A549 (cell line): ENCODE results near the gene TBCA. TPM values are rescaled to one million over a fixed set of nuclear protein-coding genes. Genes with fewer than 3 reads are reported as not detected.

ENCODE experiments used
- ATAC-seq, 2 experiments: fragments of 200-7000 bp in 1 of 2; fragments of >200 bp in 1 of 2; cut with Nextera tagmentation in 1 of 2; cut with Tn5 transposase in 1 of 2; 3 replicates each; pipeline versions ENCODE4 v1.8.0 to v1.9.1; 2018 to 2020; ENCODE audit warnings: mild to moderate bottlenecking in 1 of 2, moderate library complexity in 1 of 2
- CTCF ChIA-PET: fragments of 300-600 bp; sonication (Branson Sonifier 250); formaldehyde crosslinking; extraction: SDS; loops from one replicate; lab custom pipeline; 2021; ENCODE audit warnings: antibody characterized with exemption, inconsistent platforms; lab: Yijun Ruan, JAX
- POLR2A ChIA-PET: fragments of 350-600 bp; formaldehyde crosslinking; extraction: SDS; loops from one replicate; lab custom pipeline; 2021; ENCODE audit warnings: antibody characterized with exemption, inconsistent platforms; lab: Yijun Ruan, JAX
- DNase-seq, 2 experiments: peaks; one replicate each; pipeline versions ENCODE4 v3.0.0 to v3.0.0-alpha.2; 2011 to 2016; ENCODE audit warnings: low read depth in 1 of 2, low spot score in 1 of 2
- FAIRE-seq: peaks from 2 replicates; lab custom pipeline; 2011; peaks lifted over from hg19 to GRCh38; lab: Jason Lieb, UNC
- H3K27ac ChIP-seq, 2 experiments: fragments of >200 bp; sonication (Bioruptor Twin); formaldehyde crosslinking; 3 replicates each; pipeline ENCODE4 v1.5.1; 2016 to 2017
- H3K4me1 ChIP-seq: fragments of >200 bp; sonication (Bioruptor Twin); formaldehyde crosslinking; 3 replicates; pipeline ENCODE4 v1.6.1; 2016
- H3K4me2 ChIP-seq: fragments of >200 bp; sonication (Bioruptor Twin); formaldehyde crosslinking; 3 replicates; pipeline ENCODE4 v1.6.1; 2016
- H3K4me3 ChIP-seq: fragments of >200 bp; sonication (Bioruptor Twin); formaldehyde crosslinking; 3 replicates; pipeline ENCODE4 v1.5.1; 2016
- H3K9me3 ChIP-seq: fragments of >200 bp; sonication (Bioruptor Twin); formaldehyde crosslinking; 3 replicates; pipeline ENCODE4 v1.6.1; 2016
- BHLHE40 ChIP-seq: IDR thresholded peaks from 2 replicates; pipeline ENCODE4 v1.6.1; 2012; ENCODE audit warnings: low read depth, low read length, inconsistent platforms
- CTCF ChIP-seq: fragments of >200 bp; sonication (Bioruptor Twin); formaldehyde crosslinking; IDR thresholded peaks from 3 replicates; pipeline ENCODE4 v1.5.1; 2016
- EHMT2 ChIP-seq: fragments of 200-600 bp; sonication (generic); IDR thresholded peaks from 2 replicates; pipeline ENCODE4 v1.6.1; 2016; ENCODE audit warnings: antibody characterized with exemption, low read depth, mild to moderate bottlenecking, moderate library complexity
- ESRRA ChIP-seq: fragments of 150-350 bp; IDR thresholded peaks from 2 replicates; pipeline ENCODE4 v1.6.1; 2014; ENCODE audit warnings: mild to moderate bottlenecking, low read length, borderline replicate concordance
- FOSB ChIP-seq: fragments of 250-450 bp; sonication (Bioruptor Pico); IDR thresholded peaks from 2 replicates; pipeline ENCODE4 v1.5.0; 2020; ENCODE audit warnings: mild to moderate bottlenecking, moderate library complexity
- FOXS1 ChIP-seq: fragments of 250-450 bp; sonication (Bioruptor Pico); IDR thresholded peaks from 2 replicates; pipeline ENCODE4 v1.5.0; 2020; ENCODE audit warnings: mild to moderate bottlenecking, moderate library complexity
- HDAC2 ChIP-seq: fragments of 200-600 bp; sonication (generic); IDR thresholded peaks from 2 replicates; pipeline ENCODE4 v1.6.1; 2016
- HEYL ChIP-seq: fragments of 250-450 bp; sonication (Bioruptor Pico); IDR thresholded peaks from 2 replicates; pipeline ENCODE4 v1.8.0; 2021; ENCODE audit warnings: mild to moderate bottlenecking, moderate library complexity
- HOXB13 ChIP-seq: fragments of 250-450 bp; sonication (Bioruptor Pico); IDR thresholded peaks from 2 replicates; pipeline ENCODE4 v1.5.0; 2020; ENCODE audit warnings: low read depth, mild to moderate bottlenecking, moderate library complexity
- HOXB5 ChIP-seq: fragments of 250-450 bp; sonication (Bioruptor Pico); IDR thresholded peaks from 2 replicates; pipeline ENCODE4 v1.5.0; 2020; ENCODE audit warnings: mild to moderate bottlenecking, moderate library complexity
- JUNB ChIP-seq: fragments of >200 bp; sonication (Bioruptor Twin); formaldehyde crosslinking; IDR thresholded peaks from 2 replicates; pipeline ENCODE4 v1.6.1; 2016
- KDM1A ChIP-seq: fragments of 200-600 bp; sonication (generic); IDR thresholded peaks from 2 replicates; pipeline ENCODE4 v1.6.1; 2016; ENCODE audit warnings: low read depth, mild to moderate bottlenecking
- KDM5A ChIP-seq: fragments of 200-600 bp; sonication (generic); IDR thresholded peaks from 2 replicates; pipeline ENCODE4 v1.6.1; 2016; ENCODE audit warnings: antibody characterized with exemption, mild to moderate bottlenecking
- MAFK ChIP-seq: fragments of 450-650 bp; IDR thresholded peaks from 2 replicates; pipeline ENCODE4 v1.6.1; 2014; ENCODE audit not compliant: partially characterized antibody
- MAX ChIP-seq: IDR thresholded peaks from 2 replicates; pipeline ENCODE4 v1.6.1; 2012
- MYC ChIP-seq: IDR thresholded peaks from 2 replicates; pipeline ENCODE4 v1.6.1; 2012; ENCODE audit warnings: mild to moderate bottlenecking, inconsistent platforms, low read length, improper control_type of control experiment, borderline replicate concordance
- POLR2A ChIP-seq: IDR thresholded peaks from 2 replicates; pipeline ENCODE4 v1.6.1; 2012; ENCODE audit warnings: mild to moderate bottlenecking, low read length
- RCOR1 ChIP-seq: fragments of 150-350 bp; IDR thresholded peaks from 2 replicates; pipeline ENCODE4 v1.6.1; 2014; ENCODE audit warnings: antibody characterized with exemption, low read length, low read depth
- REST ChIP-seq: fragments of 200-600 bp; sonication (generic); IDR thresholded peaks from 2 replicates; pipeline ENCODE4 v1.6.1; 2016; ENCODE audit warnings: antibody characterized with exemption, mild to moderate bottlenecking, moderate library complexity
- SMC3 ChIP-seq: fragments of >200 bp; sonication (Bioruptor Twin); formaldehyde crosslinking; IDR thresholded peaks from 3 replicates; pipeline ENCODE4 v1.6.1; 2018; ENCODE audit warnings: inconsistent platforms
- TP53 ChIP-seq: fragments of 250-450 bp; sonication (Bioruptor Pico); IDR thresholded peaks from 2 replicates; pipeline ENCODE4 v1.5.0; 2021; ENCODE audit warnings: mild to moderate bottlenecking, moderate library complexity
- USF2 ChIP-seq: fragments of 450-650 bp; IDR thresholded peaks from 2 replicates; pipeline ENCODE4 v1.6.1; 2014; ENCODE audit warnings: antibody characterized with exemption
- ZFP36 ChIP-seq: fragments of 450-650 bp; IDR thresholded peaks from 2 replicates; pipeline ENCODE4 v1.6.1; 2014; ENCODE audit warnings: borderline replicate concordance; ENCODE audit not compliant: partially characterized antibody
- WGBS: methylation state at CpG from one replicate; pipeline ENCODE4 v1.1.6; 2017; ENCODE audit errors: missing lambda C conversion rate; 5-methylcytosine and 5-hydroxymethylcytosine counted together
- polyA plus RNA-seq, 4 experiments: library from polyadenylated mRNA; depleted of rRNA in 3 of 4; stranded (reverse); fragments of >200 nt; fragmentation: RNase III in 1 of 4; extraction: RNeasy Plus Mini Kit Qiagen cat#74134 plus additional on column Dnase treatment in 1 of 4; gene quantifications; 2 replicates in 3 of 4; 3 replicates in 1 of 4; pipeline ENCODE4 v1.2.3, GENCODE V29; 2011 to 2017

Gene TBCA
- polyA plus RNA-seq, 2 of the 4 experiments (the other 2 are of a cell fraction): 373 to 484 TPM

- TF ChIP-seq HDAC2: no peak
- no peak for TF ChIP-seq FOSB (CRISPR knock-in tag)
- TF ChIP-seq KDM1A: no peak
- no peak for TF ChIP-seq CTCF
- no peak for TF ChIP-seq ZFP36
- no peak for TF ChIP-seq HOXB13 (CRISPR knock-in tag)
- TF ChIP-seq EHMT2: no peak
- no peak for TF ChIP-seq BHLHE40
- TF ChIP-seq RCOR1: no peak
- TF ChIP-seq JUNB: no peak
- TF ChIP-seq FOXS1 (CRISPR knock-in tag): no peak
- TF ChIP-seq REST: no peak
- no peak for TF ChIP-seq SMC3
- no peak for TF ChIP-seq MYC
- no peak for TF ChIP-seq USF2
- TF ChIP-seq HOXB5 (CRISPR knock-in tag): no peak
- Histone ChIP-seq H3K4me1 (peaks cover 11% of the 10 kb centered on the region), H3K27ac (no peak overlapping the region), H3K4me3 (no peak overlapping the region), H3K4me2 (no peak overlapping the region), H3K9me3 (no peaks in the 10 kb centered on the region)
- ATAC-seq (no peak), DNase-seq (no peak), FAIRE-seq (no peak)
- 82% methylated on average over 1 of the region's 1 CpG for WGBS
- CTCF ChIA-PET: no interaction called here
- POLR2A ChIA-PET: no interaction called here
These were observed 4.9 kb upstream of the TBCA start for GRCh38 chr5:77781076-77781475.

- no peak for ATAC-seq
- H3K27ac ChIP-seq: no peak overlapping the region
- no peak for FAIRE-seq
- no peak overlapping the region for H3K4me3 ChIP-seq
- no peaks in the 10 kb centered on the region for H3K9me3 ChIP-seq
- TF ChIP-seq JUNB: no peak
- TF ChIP-seq ESRRA: no peak
- no peak for TF ChIP-seq TP53 (CRISPR knock-in tag)
- no peak for TF ChIP-seq KDM5A
- no peak for TF ChIP-seq MAX
- no peak for TF ChIP-seq MAFK
- TF ChIP-seq HEYL (CRISPR knock-in tag): no peak
- no peak for TF ChIP-seq HOXB5 (CRISPR knock-in tag)
- no peak for TF ChIP-seq POLR2A
- TF ChIP-seq ZFP36: no peak
- TF ChIP-seq HDAC2: no peak
- DNase-seq: no peak
- no peak overlapping the region for H3K4me2 ChIP-seq
- H3K4me1 ChIP-seq: peaks cover 21% of the 10 kb centered on the region
- POLR2A ChIA-PET: no interaction called here
- CTCF ChIA-PET: no interaction called here
- 80% methylated on average over 2 of the region's 2 CpGs for WGBS
These were observed 2.8 kb upstream of the TBCA start for GRCh38 chr5:77778881-77779438.
